22Rv1 (cell line): ENCODE data around the gene HIPK2.

Experiments
- H3K27ac ChIP-seq: fragments of 450-650 bp; 2 replicates; pipeline ENCODE4 v1.5.1; 2017
- ZFX ChIP-seq: fragments of 450-650 bp; IDR thresholded peaks from 2 replicates; pipeline ENCODE4 v1.6.1; 2017; ENCODE audit warnings: antibody characterized with exemption, borderline replicate concordance
- TF ChIP-seq, protein P1 (sequence below): fragments of 450-650 bp; IDR thresholded peaks from 2 replicates; pipeline ENCODE4 v1.5.1; 2017; ENCODE audit warnings: mild to moderate bottlenecking

Gene HIPK2

DNA sequence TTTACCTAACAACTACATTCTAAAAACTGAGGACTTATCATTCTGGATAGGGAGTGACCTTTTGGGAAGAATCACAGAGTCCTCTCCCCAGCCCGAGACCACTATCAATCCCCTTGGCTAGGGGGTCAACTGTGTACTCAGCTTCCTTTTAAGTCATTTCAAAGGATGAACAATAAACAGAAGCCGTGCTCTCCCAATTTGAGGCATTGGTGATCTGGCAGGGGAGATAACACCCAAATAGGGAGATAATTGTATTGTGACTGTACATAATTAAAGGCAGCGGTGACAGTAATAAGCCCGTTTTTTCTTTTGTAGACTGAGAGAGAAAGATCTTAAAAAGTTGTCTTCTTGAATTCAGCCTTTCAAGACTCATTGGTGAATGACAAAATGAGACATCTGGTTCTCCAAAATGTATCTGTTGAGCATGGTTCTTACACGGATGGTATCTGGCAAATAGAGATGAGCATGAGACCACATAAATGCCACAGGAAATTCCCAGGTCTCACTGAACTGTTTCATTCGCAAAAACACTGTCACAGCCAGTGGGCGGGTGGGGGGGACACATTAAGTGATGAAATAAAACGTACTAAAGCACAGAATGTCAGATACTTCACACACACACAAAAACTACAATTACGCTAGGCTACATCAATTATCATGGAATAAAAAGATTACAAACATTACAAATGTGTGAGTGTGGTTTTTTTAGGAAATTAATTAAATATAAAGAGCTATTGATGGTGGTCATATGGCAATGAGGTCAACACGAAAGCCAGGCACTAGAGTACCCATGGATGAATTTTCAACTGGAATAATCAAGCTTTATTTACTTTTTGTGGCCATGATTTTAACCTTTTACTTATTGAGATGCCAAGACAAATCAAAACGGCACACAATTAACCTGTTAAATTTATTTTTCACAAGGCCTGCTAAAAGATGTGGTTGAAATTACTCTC lies 108.4 kb downstream of the HIPK2 start:
- TF ChIP-seq, protein P1, sequence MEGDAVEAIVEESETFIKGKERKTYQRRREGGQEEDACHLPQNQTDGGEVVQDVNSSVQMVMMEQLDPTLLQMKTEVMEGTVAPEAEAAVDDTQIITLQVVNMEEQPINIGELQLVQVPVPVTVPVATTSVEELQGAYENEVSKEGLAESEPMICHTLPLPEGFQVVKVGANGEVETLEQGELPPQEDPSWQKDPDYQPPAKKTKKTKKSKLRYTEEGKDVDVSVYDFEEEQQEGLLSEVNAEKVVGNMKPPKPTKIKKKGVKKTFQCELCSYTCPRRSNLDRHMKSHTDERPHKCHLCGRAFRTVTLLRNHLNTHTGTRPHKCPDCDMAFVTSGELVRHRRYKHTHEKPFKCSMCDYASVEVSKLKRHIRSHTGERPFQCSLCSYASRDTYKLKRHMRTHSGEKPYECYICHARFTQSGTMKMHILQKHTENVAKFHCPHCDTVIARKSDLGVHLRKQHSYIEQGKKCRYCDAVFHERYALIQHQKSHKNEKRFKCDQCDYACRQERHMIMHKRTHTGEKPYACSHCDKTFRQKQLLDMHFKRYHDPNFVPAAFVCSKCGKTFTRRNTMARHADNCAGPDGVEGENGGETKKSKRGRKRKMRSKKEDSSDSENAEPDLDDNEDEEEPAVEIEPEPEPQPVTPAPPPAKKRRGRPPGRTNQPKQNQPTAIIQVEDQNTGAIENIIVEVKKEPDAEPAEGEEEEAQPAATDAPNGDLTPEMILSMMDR = no peak
- no peak for TF ChIP-seq ZFX
- no peak overlapping the region for H3K27ac ChIP-seq

DNA sequence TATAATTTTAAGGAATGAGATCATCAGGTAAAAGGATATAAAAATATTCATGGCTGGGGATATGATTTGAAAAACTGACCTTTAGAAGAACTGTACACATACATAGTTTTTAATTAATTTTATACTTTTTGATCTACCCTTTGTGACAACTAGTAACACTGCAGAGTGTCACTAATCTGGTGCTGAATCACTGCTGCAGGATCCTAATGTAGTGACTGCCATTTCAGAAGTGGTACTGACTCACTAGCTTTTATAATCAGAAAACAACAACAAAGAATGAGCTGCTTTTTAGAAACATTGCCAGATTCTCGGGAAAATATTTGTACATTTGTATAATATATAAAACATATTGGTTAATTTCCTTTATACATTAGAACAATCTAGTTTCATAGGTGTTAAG lies 110.4 kb downstream of the HIPK2 start:
- no peak overlapping the region for H3K27ac ChIP-seq
- TF ChIP-seq ZFX = no peak
- TF ChIP-seq, protein P1 = no peak

DNA sequence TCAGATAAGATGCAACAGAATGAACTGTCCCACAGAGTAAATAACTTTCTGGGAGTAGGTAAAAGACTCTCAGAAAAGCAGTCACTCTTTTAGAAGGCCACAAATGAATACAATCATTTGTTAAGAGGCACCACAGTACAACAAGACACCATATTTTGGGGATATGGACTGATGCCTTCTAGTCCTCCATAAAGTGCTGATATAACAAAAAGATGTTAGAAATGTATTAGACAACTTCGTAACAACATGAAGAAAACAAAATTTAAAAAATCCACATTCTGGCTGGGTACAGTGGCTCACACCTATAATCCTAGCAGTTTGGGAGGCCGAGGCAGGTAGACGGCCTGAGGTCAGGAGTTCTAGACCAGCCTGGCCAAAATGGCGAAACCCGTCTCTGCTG lies 111.3 kb downstream of the HIPK2 start:
- TF ChIP-seq, protein P1 = no peak
- no peak for TF ChIP-seq ZFX
- H3K27ac ChIP-seq = no peak overlapping the region

DNA sequence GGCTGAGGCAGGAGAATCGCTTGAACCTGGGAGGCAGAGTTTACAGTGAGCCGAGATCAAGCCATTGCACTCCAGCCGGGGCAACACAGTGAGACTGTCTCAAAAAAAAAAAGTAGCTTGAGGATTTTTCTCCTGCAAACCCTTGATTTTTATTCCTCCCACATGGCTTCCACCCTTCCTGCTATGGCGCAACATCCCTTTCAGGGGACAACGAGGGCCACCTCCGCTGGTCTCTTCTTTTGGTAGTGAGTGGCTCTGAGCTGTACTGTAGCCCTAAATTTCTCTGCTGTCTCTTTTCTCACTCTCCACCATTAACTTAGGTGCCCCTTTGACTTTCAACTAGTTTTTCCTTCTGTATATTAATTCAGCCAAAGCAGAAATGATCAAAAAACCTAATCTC lies 113.4 kb downstream of the HIPK2 start:
- H3K27ac ChIP-seq = no peak overlapping the region
- no peak for TF ChIP-seq ZFX
- TF ChIP-seq, protein P1 = no peak

DNA sequence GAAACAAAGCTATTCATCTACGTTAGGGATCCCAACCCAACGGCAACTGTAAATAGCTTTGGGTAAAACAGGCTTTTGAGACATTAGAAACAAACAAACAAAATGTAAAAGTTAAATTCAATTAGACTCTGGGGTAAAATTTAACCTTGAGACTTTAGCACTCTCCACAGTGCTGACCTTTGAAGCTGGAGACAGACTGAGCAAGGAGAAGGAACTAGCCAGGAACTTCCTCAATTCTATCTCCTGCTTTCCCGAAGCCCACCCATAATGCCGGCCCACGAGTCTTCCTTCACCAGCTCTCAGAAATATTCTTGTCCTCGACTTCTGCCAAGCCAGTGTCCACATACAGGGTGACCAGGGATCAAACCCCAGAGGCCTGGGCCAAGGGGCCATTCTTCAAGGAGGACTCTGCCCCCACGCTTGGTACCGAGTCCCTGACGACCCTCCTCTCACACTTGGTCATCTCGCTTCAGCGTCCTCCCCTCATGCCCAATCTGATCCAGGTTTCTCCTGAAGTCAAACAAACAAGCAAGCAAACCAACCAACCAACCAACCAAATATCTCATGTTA lies 114.1 kb downstream of the HIPK2 start:
- TF ChIP-seq, protein P1 = no peak
- no peak for TF ChIP-seq ZFX
- no peak overlapping the region for H3K27ac ChIP-seq

DNA sequence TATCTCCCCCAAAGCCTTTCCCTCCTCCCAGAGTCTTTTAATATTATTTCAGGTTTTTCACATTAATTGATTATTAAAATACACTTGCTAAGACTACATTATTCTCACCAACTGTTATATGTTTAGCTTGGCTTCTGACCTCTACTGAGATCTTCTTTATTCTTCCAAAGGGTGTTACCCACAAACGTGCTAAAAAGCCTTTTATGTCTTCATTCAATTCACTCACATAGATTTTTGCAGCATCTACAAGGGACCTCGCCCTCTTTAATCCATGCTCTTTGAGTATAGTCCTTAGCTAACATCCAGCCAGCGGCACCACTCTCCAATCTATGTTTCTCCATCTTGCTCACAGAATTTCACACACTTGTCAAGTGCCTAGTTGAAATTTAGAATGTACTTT lies 115.9 kb downstream of the HIPK2 start:
- TF ChIP-seq ZFX = no peak
- TF ChIP-seq, protein P1 = no peak
- H3K27ac ChIP-seq = no peak overlapping the region

DNA sequence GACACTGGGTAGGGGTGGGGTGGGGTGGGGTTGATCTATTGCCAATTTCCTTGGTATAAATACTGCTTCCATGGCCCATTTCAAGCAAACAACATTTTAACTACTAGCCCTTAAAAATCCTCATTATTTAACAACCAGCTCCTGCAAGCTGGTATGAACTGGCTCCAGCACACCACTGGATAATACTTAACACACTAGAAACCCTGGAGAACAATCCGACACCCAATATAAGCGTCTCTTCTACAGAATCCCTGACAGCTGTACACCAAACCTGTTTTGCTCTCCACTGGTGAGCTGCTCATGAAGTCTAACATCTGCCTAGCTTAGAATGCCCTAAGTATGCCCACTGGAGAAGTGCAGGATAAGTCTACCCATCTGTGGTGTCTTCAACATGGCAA lies 116.8 kb downstream of the HIPK2 start:
- no peak overlapping the region for H3K27ac ChIP-seq
- no peak for TF ChIP-seq ZFX
- TF ChIP-seq, protein P1 = no peak
